ENCODE data around the gene PNLIPRP3.

Gene PNLIPRP3

DNA sequence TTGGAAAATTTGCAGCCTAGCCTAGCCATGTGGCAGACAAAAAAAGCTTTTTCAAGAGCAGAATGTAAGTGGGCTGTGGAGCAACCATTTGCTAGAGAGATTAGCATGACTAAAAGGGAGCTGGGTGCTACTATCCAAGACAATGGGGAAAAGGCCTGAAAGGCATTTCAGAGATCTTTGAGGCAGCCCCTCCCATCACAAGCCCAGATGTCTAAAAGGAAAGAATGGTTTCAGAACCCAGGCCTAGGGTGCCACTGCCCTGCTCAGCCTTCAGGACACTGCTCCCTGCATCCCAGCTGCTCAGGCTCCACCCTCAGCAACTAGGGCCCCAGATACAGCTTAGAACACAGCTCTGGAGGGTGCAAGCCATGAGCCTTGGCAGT, 24.7 kb downstream of the PNLIPRP3 start:
- no peaks in the 10 kb centered on the region for H4K20me1 ChIP-seq (ENCODE audit: insufficient read depth, low read length)
- no peaks in the 10 kb centered on the region for H3K9me2 ChIP-seq (ENCODE audit: low read depth, low read length)
- no peak overlapping the region for H2AFZ ChIP-seq (ENCODE audit: low read length)
- no peak overlapping the region for H3K9ac ChIP-seq (ENCODE audit: low read length)
- H3F3A ChIP-seq (ENCODE audit: insufficient read depth, low read length), result no peaks in the 10 kb centered on the region
- no peaks in the 10 kb centered on the region for H3K36me3 ChIP-seq (ENCODE audit: insufficient read depth, low read length)
- H3K27me3 ChIP-seq (ENCODE audit: insufficient read depth, low read length), result no peaks in the 10 kb centered on the region
- TF ChIP-seq, protein P1, sequence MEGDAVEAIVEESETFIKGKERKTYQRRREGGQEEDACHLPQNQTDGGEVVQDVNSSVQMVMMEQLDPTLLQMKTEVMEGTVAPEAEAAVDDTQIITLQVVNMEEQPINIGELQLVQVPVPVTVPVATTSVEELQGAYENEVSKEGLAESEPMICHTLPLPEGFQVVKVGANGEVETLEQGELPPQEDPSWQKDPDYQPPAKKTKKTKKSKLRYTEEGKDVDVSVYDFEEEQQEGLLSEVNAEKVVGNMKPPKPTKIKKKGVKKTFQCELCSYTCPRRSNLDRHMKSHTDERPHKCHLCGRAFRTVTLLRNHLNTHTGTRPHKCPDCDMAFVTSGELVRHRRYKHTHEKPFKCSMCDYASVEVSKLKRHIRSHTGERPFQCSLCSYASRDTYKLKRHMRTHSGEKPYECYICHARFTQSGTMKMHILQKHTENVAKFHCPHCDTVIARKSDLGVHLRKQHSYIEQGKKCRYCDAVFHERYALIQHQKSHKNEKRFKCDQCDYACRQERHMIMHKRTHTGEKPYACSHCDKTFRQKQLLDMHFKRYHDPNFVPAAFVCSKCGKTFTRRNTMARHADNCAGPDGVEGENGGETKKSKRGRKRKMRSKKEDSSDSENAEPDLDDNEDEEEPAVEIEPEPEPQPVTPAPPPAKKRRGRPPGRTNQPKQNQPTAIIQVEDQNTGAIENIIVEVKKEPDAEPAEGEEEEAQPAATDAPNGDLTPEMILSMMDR (IDR thresholded peaks at IDR 0.05; ENCODE audit: low read length), result no peak
- no peak for TF ChIP-seq EZH2 (IDR thresholded peaks at IDR 0.05; ENCODE audit: borderline replicate concordance, low read length)
- H3K4me2 ChIP-seq (ENCODE audit: low read length), result no peak overlapping the region
- H3K27ac ChIP-seq (ENCODE audit: low read depth, low read length, poor library complexity, severe bottlenecking), result no peak overlapping the region
- H3K9me3 ChIP-seq (ENCODE audit: low read length), result no peaks in the 10 kb centered on the region
- H3K4me1 ChIP-seq (ENCODE audit: insufficient read depth, low read length, severe bottlenecking), result no peaks in the 10 kb centered on the region
- no peaks in the 10 kb centered on the region for H3K79me2 ChIP-seq (ENCODE audit: insufficient read depth, low read length)
- H3K4me3 ChIP-seq (ENCODE audit: low read depth, low read length, poor library complexity, severe bottlenecking), result no peak overlapping the region

DNA sequence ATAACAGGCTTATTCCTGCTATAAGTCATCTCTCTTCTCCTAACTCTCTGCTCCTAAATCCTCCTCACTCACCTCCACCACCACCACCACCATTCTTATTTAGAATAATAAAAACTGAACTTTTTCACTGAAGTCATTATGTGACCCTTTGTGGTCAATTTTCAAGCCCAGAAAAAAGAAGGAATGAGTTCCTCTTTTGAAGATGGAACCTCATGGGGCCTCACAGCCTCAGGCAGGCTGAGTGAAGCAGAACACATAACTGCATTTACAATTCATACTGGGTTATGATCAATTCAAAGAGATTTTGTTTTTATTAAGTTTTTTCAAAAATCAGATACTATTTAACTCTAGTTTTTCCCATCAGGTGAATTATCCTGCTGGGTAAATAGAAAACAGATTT, 29.8 kb downstream of the PNLIPRP3 start:
- no peaks in the 10 kb centered on the region for H3K36me3 ChIP-seq (ENCODE audit: insufficient read depth, low read length)
- no peak overlapping the region for H3K4me2 ChIP-seq (ENCODE audit: low read length)
- H3K9me3 ChIP-seq (ENCODE audit: low read length), result no peaks in the 10 kb centered on the region
- no peaks in the 10 kb centered on the region for H3K79me2 ChIP-seq (ENCODE audit: insufficient read depth, low read length)
- no peaks in the 10 kb centered on the region for H4K20me1 ChIP-seq (ENCODE audit: insufficient read depth, low read length)
- no peaks in the 10 kb centered on the region for H3K9me2 ChIP-seq (ENCODE audit: low read depth, low read length)
- H3K27me3 ChIP-seq (ENCODE audit: insufficient read depth, low read length), result 0 out of 2 replicates have a peak, but pooled peaks cover 5% of the 10 kb centered on the region
- no peaks in the 10 kb centered on the region for H3F3A ChIP-seq (ENCODE audit: insufficient read depth, low read length)
- H3K9ac ChIP-seq (ENCODE audit: low read length), result no peak overlapping the region
- H2AFZ ChIP-seq (ENCODE audit: low read length), result no peak overlapping the region
- no peak overlapping the region for H3K4me3 ChIP-seq (ENCODE audit: low read depth, low read length, poor library complexity, severe bottlenecking)
- no peak overlapping the region for H3K27ac ChIP-seq (ENCODE audit: low read depth, low read length, poor library complexity, severe bottlenecking)
- no peaks in the 10 kb centered on the region for H3K4me1 ChIP-seq (ENCODE audit: insufficient read depth, low read length, severe bottlenecking)
- TF ChIP-seq EZH2 (IDR thresholded peaks at IDR 0.05; ENCODE audit: borderline replicate concordance, low read length), result no peak
- TF ChIP-seq, protein P1 (IDR thresholded peaks at IDR 0.05; ENCODE audit: low read length), result no peak

DNA sequence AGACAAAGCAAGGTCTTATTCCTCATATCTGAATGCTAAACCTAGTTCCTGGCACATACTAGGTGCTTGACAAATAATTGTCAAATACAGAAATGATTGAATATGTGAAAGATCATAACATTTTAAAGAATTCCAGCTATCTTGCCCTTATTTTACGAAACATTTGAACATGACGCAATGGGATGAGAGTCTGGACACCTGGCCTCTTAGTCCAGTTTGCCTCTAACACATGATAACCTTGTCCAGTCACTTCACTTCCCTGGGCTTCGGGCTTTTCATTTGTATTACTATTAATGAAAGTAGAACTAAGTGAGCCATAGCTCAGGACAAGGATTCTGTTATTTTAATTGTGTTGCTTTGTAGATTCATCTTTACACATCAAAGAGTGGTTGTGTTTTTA, 32.6 kb downstream of the PNLIPRP3 start:
- H3K79me2 ChIP-seq (ENCODE audit: insufficient read depth, low read length), result no peaks in the 10 kb centered on the region
- 0 out of 2 replicates have a peak, but pooled peaks cover 5% of the 10 kb centered on the region for H3K27me3 ChIP-seq (ENCODE audit: insufficient read depth, low read length)
- H2AFZ ChIP-seq (ENCODE audit: low read length), result no peak overlapping the region
- no peaks in the 10 kb centered on the region for H3K9me2 ChIP-seq (ENCODE audit: low read depth, low read length)
- no peak overlapping the region for H3K9ac ChIP-seq (ENCODE audit: low read length)
- H3K27ac ChIP-seq (ENCODE audit: low read depth, low read length, poor library complexity, severe bottlenecking), result no peak overlapping the region
- H3K9me3 ChIP-seq (ENCODE audit: low read length), result no peaks in the 10 kb centered on the region
- no peaks in the 10 kb centered on the region for H3F3A ChIP-seq (ENCODE audit: insufficient read depth, low read length)
- H3K4me2 ChIP-seq (ENCODE audit: low read length), result no peak overlapping the region
- TF ChIP-seq, protein P1 (IDR thresholded peaks at IDR 0.05; ENCODE audit: low read length), result no peak
- TF ChIP-seq EZH2 (IDR thresholded peaks at IDR 0.05; ENCODE audit: borderline replicate concordance, low read length), result no peak
- no peaks in the 10 kb centered on the region for H3K36me3 ChIP-seq (ENCODE audit: insufficient read depth, low read length)
- H3K4me3 ChIP-seq (ENCODE audit: low read depth, low read length, poor library complexity, severe bottlenecking), result no peak overlapping the region
- H3K4me1 ChIP-seq (ENCODE audit: insufficient read depth, low read length, severe bottlenecking), result no peaks in the 10 kb centered on the region
- no peaks in the 10 kb centered on the region for H4K20me1 ChIP-seq (ENCODE audit: insufficient read depth, low read length)
